HTERT RPE-1 (cell line): ENCODE results near the gene COL12A1.

Experiments
- in situ Hi-C: fragments of 300-500 bp; cut with MboI; formaldehyde crosslinking; loops from 4 replicates; pipeline ENCODE4 v1.14.3; 2020; ENCODE audit warnings: low sequenced_read_pairs

COL12A1 gene

GRCh38 chr6:75180864-75181263 is 25.0 kb downstream of the COL12A1 start:
- in situ Hi-C loops: no loop called here

GRCh38 chr6:75178757-75179156 is 27.1 kb downstream of the COL12A1 start:
- in situ Hi-C loops: no loop called here

- in situ Hi-C loops: no loop called here
Measured at GRCh38 chr6:75176076-75176582, 29.7 kb downstream of the COL12A1 start.

GRCh38 chr6:75171986-75172385 is 33.9 kb downstream of the COL12A1 start:
- in situ Hi-C loops: no loop called here

- in situ Hi-C loops: no loop called here
Measured at GRCh38 chr6:75171567-75171966, 34.3 kb downstream of the COL12A1 start.

- in situ Hi-C loops: no loop called here
Measured at GRCh38 chr6:75170691-75171560, 34.9 kb downstream of the COL12A1 start.

GRCh38 chr6:75169689-75170586 is 35.9 kb downstream of the COL12A1 start:
- in situ Hi-C loops: no loop called here

GRCh38 chr6:75167851-75168250 is 38.0 kb downstream of the COL12A1 start:
- in situ Hi-C loops: no loop called here

- in situ Hi-C loops: no loop called here
Measured at GRCh38 chr6:75167325-75167724, 38.5 kb downstream of the COL12A1 start.

GRCh38 chr6:75166773-75167172 is 39.1 kb downstream of the COL12A1 start:
- in situ Hi-C loops: no loop called here

GRCh38 chr6:75166236-75166635 is 39.6 kb downstream of the COL12A1 start:
- in situ Hi-C loops: no loop called here

- in situ Hi-C loops: no loop called here
Measured at GRCh38 chr6:75158176-75158575, 47.7 kb downstream of the COL12A1 start.

- in situ Hi-C loops: no loop called here
Measured at GRCh38 chr6:75157336-75157735, 48.5 kb downstream of the COL12A1 start.

- in situ Hi-C loops: no loop called here
Measured at GRCh38 chr6:75156186-75156878, 49.5 kb downstream of the COL12A1 start.

- in situ Hi-C loops: no loop called here
Measured at GRCh38 chr6:75155631-75156030, 50.2 kb downstream of the COL12A1 start.

- in situ Hi-C loops: no loop called here
Measured at GRCh38 chr6:75154973-75155372, 50.9 kb downstream of the COL12A1 start.

GRCh38 chr6:75150685-75151412 is 55.0 kb downstream of the COL12A1 start:
- in situ Hi-C loops: no loop called here

GRCh38 chr6:75149696-75150095 is 56.2 kb downstream of the COL12A1 start:
- in situ Hi-C loops: no loop called here

GRCh38 chr6:75149240-75149639 is 56.6 kb downstream of the COL12A1 start:
- in situ Hi-C loops: no loop called here

GRCh38 chr6:75147512-75147911 is 58.3 kb downstream of the COL12A1 start:
- in situ Hi-C loops: no loop called here
